Measurements from ENCODE around the gene CAD. TPM values are rescaled to one million over a fixed set of nuclear protein-coding genes. Genes with fewer than 3 reads are reported as not detected.

The CAD gene
- total and polyA plus RNA-seq, 2 of the 4 experiments (the other 2 are of a cell fraction), result 12.9 to 38.7 TPM

DNA sequence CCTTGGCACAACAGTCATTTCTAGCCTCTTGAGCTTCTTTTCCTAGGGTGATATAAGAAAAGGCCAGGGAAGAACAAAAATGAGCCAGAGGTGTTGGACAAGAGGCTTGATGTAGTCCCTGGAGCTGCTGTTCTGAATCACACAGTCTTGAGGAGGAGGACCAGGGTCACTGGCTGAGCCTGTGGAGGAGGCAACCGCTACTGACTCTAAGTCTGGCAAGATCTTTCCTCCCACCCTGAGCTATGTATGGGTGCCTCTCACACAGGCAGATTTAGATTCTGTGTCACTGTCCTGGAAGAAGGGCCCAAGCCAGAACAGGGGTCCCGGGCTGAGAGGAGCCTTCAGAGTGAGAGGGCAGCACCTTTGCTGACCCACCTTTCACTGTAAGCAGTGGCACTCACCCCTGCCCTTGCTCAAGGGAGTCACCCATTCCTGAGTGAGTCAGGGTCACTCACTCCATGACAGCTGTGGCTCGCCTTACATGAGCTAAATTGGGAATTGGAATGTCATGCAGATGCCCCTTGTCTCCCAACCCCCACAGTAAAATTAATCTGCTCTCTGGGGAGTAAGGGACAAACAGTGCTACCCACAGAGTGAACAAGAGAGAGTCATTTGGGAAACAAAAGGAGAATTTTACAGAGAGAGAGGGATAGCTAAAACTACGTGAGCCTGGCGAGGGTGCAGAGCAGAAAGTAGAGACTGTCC lies 64.8 kb downstream of the CAD start, which contains the start of gene TRIM54:
Gene TRIM54, plus strand, starts transcription at position 575 of the 705 bp plus-strand sequence. CDS start 303 bp downstream, outside the sequence.
- no peak within 1 kb of the TSS for H3K56ac ChIP-seq (ENCODE audit: extremely low read depth, insufficient read depth, low read length)
- no TSS peak for BruUV-seq (replicated peaks)
- no peaks in the 10 kb centered on the region for H4K20me1 ChIP-seq (ENCODE audit: insufficient read depth, low read length)
- H4K8ac ChIP-seq (ENCODE audit: low read depth in 2 of 2, low read length in 2 of 2), result peak within 1 kb of the TSS in 1 of 2 experiments; percentile 16; a peak in 1 of 4 replicates
- peaks cover 10% of the 10 kb centered on the region for H3K27me3 ChIP-seq (ENCODE audit: control insufficient read depth, insufficient read depth, low read length)
- peak within 1 kb of the TSS; percentile 60 for H2AFZ ChIP-seq (replicated peaks; ENCODE audit: low read length, poor library complexity)
- peak within 1 kb of the TSS; percentile 68; the same call in 1 of the 2 replicates for H2AK5ac ChIP-seq (ENCODE audit: low read depth, low read length)
- no peak within 1 kb of the TSS for H3K9ac ChIP-seq (ENCODE audit: low read depth, low read length)
- intact Hi-C loops (cut with micrococcal nuclease) (loop anchor here (2.0 kb wide), 2 partner anchors 69 to 183 kb away; partner anchors contain the start of genes ATRAID and SLC5A6), in situ Hi-C loops (cut with MboI; ENCODE audit: low sequenced_read_pairs) (loop anchor here (5.0 kb wide), 1 partner anchor 185 kb away; no protein-coding TSS in a partner anchor), dilution Hi-C loops (cut with HindIII; ENCODE audit: low sequenced_read_pairs, unreplicated experiment) (no loop called here)
- H3K9me1 ChIP-seq (ENCODE audit: insufficient read depth, low read length), result peaks cover 17% of the 10 kb centered on the region
- no peak for TF ChIP-seq SMC3 (IDR thresholded peaks at IDR 0.05; ENCODE audit: low read depth, low read length)
- TF ChIP-seq RCOR1 (IDR thresholded peaks at IDR 0.05; ENCODE audit: insufficient replicate concordance, low read length), result no peak
- no peak for TF ChIP-seq BHLHE40 (IDR thresholded peaks at IDR 0.05; ENCODE audit: low read depth, low read length)
- TF ChIP-seq CHD1 (IDR thresholded peaks at IDR 0.05; ENCODE audit: low read depth, low read length), result no peak
- no peak for TF ChIP-seq RAD21 (IDR thresholded peaks at IDR 0.05; ENCODE audit: low read length)
- no peak for TF ChIP-seq FOS (IDR thresholded peaks at IDR 0.05; ENCODE audit: low read depth, low read length)
- no peak for TF ChIP-seq NFE2L2 (IDR thresholded peaks at IDR 0.05; ENCODE audit: low read depth, low read length)
- no peak for TF ChIP-seq MXI1 (IDR thresholded peaks at IDR 0.05; ENCODE audit: borderline replicate concordance, low read depth, low read length)
- TF ChIP-seq CTCF (conservative IDR thresholded peaks at IDR 0.05; ENCODE audit: low read depth, low read length), result no peak
- TF ChIP-seq MAFK (IDR thresholded peaks at IDR 0.05; ENCODE audit: low read depth, low read length), result no peak
- TF ChIP-seq RFX5 (IDR thresholded peaks at IDR 0.05; ENCODE audit: low read depth, low read length), result no peak
- TF ChIP-seq CEBPB (IDR thresholded peaks at IDR 0.05; ENCODE audit: low read depth, low read length), result no peak
- TF ChIP-seq MAZ (IDR thresholded peaks at IDR 0.05; ENCODE audit: borderline replicate concordance, low read depth, low read length), result no peak
- no peak for TF ChIP-seq POLR2A (IDR thresholded peaks at IDR 0.05; ENCODE audit: low read depth, low read length)
- H2BK5ac ChIP-seq (ENCODE audit: low read depth, low read length, poor library complexity, severe bottlenecking), result no peak within 1 kb of the TSS
- H4K5ac ChIP-seq (ENCODE audit: low read depth, low read length), result no peak within 1 kb of the TSS
- no peak within 1 kb of the TSS for H3K4me3 ChIP-seq (ENCODE audit: insufficient read depth, low read depth, low read length)
- H3K4me2 ChIP-seq (ENCODE audit: low read depth, low read length), result no peak within 1 kb of the TSS
- POLR2A ChIA-PET (ENCODE audit: unreplicated experiment), result no interaction called here
- H4K91ac ChIP-seq (ENCODE audit: insufficient read depth, low read depth, low read length), result peak within 1 kb of the TSS; percentile 17; the same call in 1 of the 2 replicates
- H2BK120ac ChIP-seq (ENCODE audit: low read depth, low read length), result peak within 1 kb of the TSS; percentile 66
- ATAC-seq (ENCODE audit: low read depth), result 0 out of 2 replicates have a peak, but pooled peaks have one; percentile 13
- WGBS, 2 experiments (ENCODE audit: extremely low coverage in 2 of 2, insufficient read length in 1 of 2), result 74% methylated on average over 3 of the region's 5 CpGs; no CpG with 5 or more reads in 1 of the 2 experiments
- H3K79me1 ChIP-seq (ENCODE audit: low read depth in 1 of 2, low read length in 2 of 2), result no peaks in the 10 kb centered on the region
- H3K14ac ChIP-seq (replicated peaks; ENCODE audit: low read depth, low read length), result peak within 1 kb of the TSS; percentile 29; the same call in 1 of the 2 replicates
- peak within 1 kb of the TSS; percentile 60 for H3K4ac ChIP-seq (ENCODE audit: low read depth, low read length)
- H3K23ac ChIP-seq (ENCODE audit: low read depth, low read length), result peak within 1 kb of the TSS; percentile 4
- peak within 1 kb of the TSS; percentile 63 for H2BK20ac ChIP-seq (ENCODE audit: low read depth, low read length)
- H2BK15ac ChIP-seq (ENCODE audit: low read depth, low read length), result peak within 1 kb of the TSS; percentile 14; the same call in 1 of the 3 replicates
- H3K18ac ChIP-seq (ENCODE audit: low read depth, low read length), result peak within 1 kb of the TSS; percentile 13; the same call in 1 of the 2 replicates
- DNase-seq, result peak; percentile 33
- CTCF ChIA-PET, result interaction anchor here (0.7 to 4.1 kb wide), 6 partner anchors 11 to 436 kb away, joined by 3 to 34 read pairs (median 4); partner anchors contain the start of gene SLC30A3
- H2AK9ac ChIP-seq (replicated peaks; ENCODE audit: low read depth, low read length, poor library complexity), result peak within 1 kb of the TSS; percentile 53
- H3K9me3 ChIP-seq (ENCODE audit: control insufficient read depth, insufficient read depth, low read length), result no peaks in the 10 kb centered on the region
- H3K36me3 ChIP-seq (ENCODE audit: control insufficient read depth, insufficient read depth, low read length), result no peaks in the 10 kb centered on the region
- peaks cover 29% of the 10 kb centered on the region for H3K4me1 ChIP-seq (ENCODE audit: control insufficient read depth, insufficient read depth, low read length)
- H3K27ac ChIP-seq (ENCODE audit: insufficient read depth, low read length), result no peak within 1 kb of the TSS

Data from IMR-90 (cell line).